Astrocyte of the spinal cord (primary cell): ENCODE measurements around the gene RPS6KA3.

ENCODE experiments used
- DNase-seq: peaks from one replicate; pipeline ENCODE4 v3.0.0; 2011; ENCODE audit warnings: low read depth, low spot score
- H3K4me3 ChIP-seq: 2 replicates; pipeline ENCODE4 v1.5.1; 2011; ENCODE audit warnings: low read depth, mild to moderate bottlenecking, low read length, moderate library complexity
- CTCF ChIP-seq: IDR thresholded peaks from 2 replicates; pipeline ENCODE4 v1.5.1; 2012; ENCODE audit warnings: low read depth, mild to moderate bottlenecking, low read length, inconsistent platforms
- in situ Hi-C: cut with HindIII; loops from 2 replicates; pipeline ENCODE4 v1.10.0; 2017; ENCODE audit warnings: low sequenced_read_pairs

Gene RPS6KA3

GRCh38 chrX:20124964-20125363 is 141.7 kb downstream of the RPS6KA3 start:
- in situ Hi-C loops: no loop called here
- no peak overlapping the region for H3K4me3 ChIP-seq
- DNase-seq: no peak
- no peak for TF ChIP-seq CTCF

GRCh38 chrX:20118065-20118824 is 148.5 kb downstream of the RPS6KA3 start:
- no peak for DNase-seq
- H3K4me3 ChIP-seq: no peak overlapping the region
- in situ Hi-C loops: no loop called here
- TF ChIP-seq CTCF: no peak

- no peak for TF ChIP-seq CTCF
- in situ Hi-C loops: no loop called here
- peak within 1 kb of the TSS; percentile 26 for H3K4me3 ChIP-seq
- no peak for DNase-seq
Observed at GRCh38 chrX:20116577-20117240, 150.0 kb downstream of the RPS6KA3 start, which contains the start of gene MAP7D2. MAP7D2 (minus strand) TSS chrX:20116907; CDS start chrX:20116879, 28 bp downstream.

- no peak for TF ChIP-seq CTCF
- DNase-seq: no peak
- peak overlapping the region; percentile 26 for H3K4me3 ChIP-seq
- in situ Hi-C loops: no loop called here
Observed at GRCh38 chrX:20116087-20116576, 150.6 kb downstream of the RPS6KA3 start.

- H3K4me3 ChIP-seq: no peak overlapping the region
- in situ Hi-C loops: no loop called here
- DNase-seq: no peak
- no peak for TF ChIP-seq CTCF
Observed at GRCh38 chrX:20112022-20112774, 154.5 kb downstream of the RPS6KA3 start.

GRCh38 chrX:20111271-20111670 is 155.4 kb downstream of the RPS6KA3 start:
- in situ Hi-C loops: no loop called here
- TF ChIP-seq CTCF: no peak
- no peak overlapping the region for H3K4me3 ChIP-seq
- no peak for DNase-seq
